ENCODE results near the gene ONECUT3.
A peak's percentile ranks its signal among the peaks of the same experiment; 100 is the strongest.
"Not testable (repeated sequence)": the region's sequence is repeated elsewhere in the genome, so short reads cannot be mapped to it uniquely, and the experiment has no call there.

The ONECUT3 gene

GRCh38 chr19:1752757-1753728 is at the start of gene ONECUT3:
Gene ONECUT3, plus strand, starts transcription at chr19:1753506. Its CDS starts 157 bp downstream, at chr19:1753663.
- Histone ChIP-seq H3K36me3 (ENCODE audit: control insufficient read depth, insufficient read depth, low read length) (no peaks in the 10 kb centered on the region), H3K9ac (ENCODE audit: low read depth, low read length) (no peak within 1 kb of the TSS), H3K4me3 (ENCODE audit: low read depth, low read length) (peak within 1 kb of the TSS; percentile 18), H3K4me1 (ENCODE audit: control insufficient read depth, insufficient read depth, low read length) (no peaks in the 10 kb centered on the region), H3K27me3 (ENCODE audit: control insufficient read depth, insufficient read depth, low read length) (peaks cover 88% of the 10 kb centered on the region), H3K9me3 (ENCODE audit: control insufficient read depth, insufficient read depth, low read length) (no peaks in the 10 kb centered on the region)

- Histone ChIP-seq H3K36me3 (ENCODE audit: control insufficient read depth, insufficient read depth, low read length) (no peaks in the 10 kb centered on the region), H3K27me3 (ENCODE audit: control insufficient read depth, insufficient read depth, low read length) (peaks cover 8% of the 10 kb centered on the region), H3K4me3 (ENCODE audit: low read depth, low read length) (no peak overlapping the region), H3K9ac (ENCODE audit: low read depth, low read length) (no peak overlapping the region), H3K9me3 (ENCODE audit: control insufficient read depth, insufficient read depth, low read length) (no peaks in the 10 kb centered on the region), H3K4me1 (ENCODE audit: control insufficient read depth, insufficient read depth, low read length) (no peaks in the 10 kb centered on the region)
Observed at GRCh38 chr19:1704339-1704738, 49.0 kb upstream of the ONECUT3 start.

GRCh38 chr19:1705367-1705766 is 47.9 kb upstream of the ONECUT3 start:
- peaks cover 8% of the 10 kb centered on the region for H3K27me3 ChIP-seq (ENCODE audit: control insufficient read depth, insufficient read depth, low read length)
- no peak overlapping the region for H3K9ac ChIP-seq (ENCODE audit: low read depth, low read length)
- H3K9me3 ChIP-seq (ENCODE audit: control insufficient read depth, insufficient read depth, low read length), result no peaks in the 10 kb centered on the region
- H3K36me3 ChIP-seq (ENCODE audit: control insufficient read depth, insufficient read depth, low read length), result no peaks in the 10 kb centered on the region
- H3K4me1 ChIP-seq (ENCODE audit: control insufficient read depth, insufficient read depth, low read length), result no peaks in the 10 kb centered on the region
- no peak overlapping the region for H3K4me3 ChIP-seq (ENCODE audit: low read depth, low read length)

DNA sequence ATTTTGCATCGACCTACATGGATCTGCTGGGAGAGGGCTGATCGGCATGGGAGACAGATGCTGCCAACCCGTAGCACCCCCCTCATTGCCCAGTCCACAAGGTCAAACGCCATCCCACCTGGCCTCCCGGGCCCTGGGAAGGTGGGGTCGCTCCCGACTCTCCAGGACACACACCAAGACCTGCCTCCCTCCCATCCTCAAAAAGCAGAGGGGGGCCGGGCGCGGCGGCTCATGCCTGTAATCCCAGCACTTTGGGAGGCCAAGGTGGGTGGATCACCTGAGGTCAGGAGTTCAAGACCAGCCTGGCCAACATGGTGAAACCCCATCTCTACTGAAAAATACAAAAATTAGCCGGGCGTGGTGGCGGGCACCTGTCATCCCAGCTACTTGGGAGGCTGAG is 46.7 kb upstream of the ONECUT3 start:
- H3K4me3 ChIP-seq (ENCODE audit: low read depth, low read length); H3K36me3 ChIP-seq (ENCODE audit: control insufficient read depth, insufficient read depth, low read length); H3K9ac ChIP-seq (ENCODE audit: low read depth, low read length); H3K4me1 ChIP-seq (ENCODE audit: control insufficient read depth, insufficient read depth, low read length); H3K27me3 ChIP-seq (ENCODE audit: control insufficient read depth, insufficient read depth, low read length); H3K9me3 ChIP-seq (ENCODE audit: control insufficient read depth, insufficient read depth, low read length): not testable (repeated sequence)

DNA sequence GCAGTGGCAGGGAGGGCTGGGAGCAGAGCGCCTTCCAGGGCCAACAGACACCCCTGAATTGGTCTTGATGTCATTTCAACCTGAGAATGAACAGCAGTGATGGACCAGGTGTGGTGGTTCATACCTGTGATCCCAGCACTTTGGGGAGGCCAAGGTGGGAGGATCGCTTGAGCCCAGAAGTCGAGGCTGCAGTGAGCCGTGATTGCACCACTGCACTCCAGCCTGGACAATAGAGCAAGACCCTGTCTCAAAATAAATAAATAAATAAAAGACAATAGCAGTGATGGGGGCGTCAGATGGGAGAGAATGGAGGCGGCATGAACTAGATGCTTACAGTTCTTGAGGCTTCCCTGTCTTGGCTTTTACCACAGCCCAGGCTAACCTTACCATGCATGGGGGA is 46.1 kb upstream of the ONECUT3 start:
- H3K4me1 ChIP-seq (ENCODE audit: control insufficient read depth, insufficient read depth, low read length), result no peaks in the 10 kb centered on the region
- H3K36me3 ChIP-seq (ENCODE audit: control insufficient read depth, insufficient read depth, low read length), result no peaks in the 10 kb centered on the region
- no peak overlapping the region for H3K9ac ChIP-seq (ENCODE audit: low read depth, low read length)
- H3K4me3 ChIP-seq (ENCODE audit: low read depth, low read length), result no peak overlapping the region
- H3K27me3 ChIP-seq (ENCODE audit: control insufficient read depth, insufficient read depth, low read length), result peaks cover 4% of the 10 kb centered on the region
- H3K9me3 ChIP-seq (ENCODE audit: control insufficient read depth, insufficient read depth, low read length), result no peaks in the 10 kb centered on the region

DNA sequence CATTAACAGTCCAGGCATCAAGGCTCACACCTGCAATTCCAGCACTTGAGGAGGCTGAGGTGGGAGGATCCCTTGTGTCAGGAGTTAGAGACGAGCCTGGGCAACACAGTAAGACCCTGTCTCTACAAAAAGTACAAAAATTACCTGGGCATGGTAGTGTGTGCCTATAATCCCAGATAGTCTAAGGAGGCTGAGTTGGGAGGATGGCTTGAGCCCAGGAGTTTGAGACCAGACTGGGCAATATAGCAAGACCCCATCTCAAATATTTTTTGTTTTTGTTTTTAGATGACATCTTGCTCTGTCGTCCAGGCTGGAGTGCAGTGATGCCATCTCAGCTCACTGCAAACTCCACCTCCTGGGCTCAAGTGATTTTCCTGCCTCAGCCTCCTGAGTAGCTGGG is 40.1 kb upstream of the ONECUT3 start:
- H3K9ac ChIP-seq (ENCODE audit: low read depth, low read length), result no peak overlapping the region
- peaks cover 19% of the 10 kb centered on the region for H3K27me3 ChIP-seq (ENCODE audit: control insufficient read depth, insufficient read depth, low read length)
- no peaks in the 10 kb centered on the region for H3K9me3 ChIP-seq (ENCODE audit: control insufficient read depth, insufficient read depth, low read length)
- H3K4me3 ChIP-seq (ENCODE audit: low read depth, low read length), result no peak overlapping the region
- no peaks in the 10 kb centered on the region for H3K36me3 ChIP-seq (ENCODE audit: control insufficient read depth, insufficient read depth, low read length)
- no peaks in the 10 kb centered on the region for H3K4me1 ChIP-seq (ENCODE audit: control insufficient read depth, insufficient read depth, low read length)

- no peaks in the 10 kb centered on the region for H3K36me3 ChIP-seq (ENCODE audit: control insufficient read depth, insufficient read depth, low read length)
- H3K4me3 ChIP-seq (ENCODE audit: low read depth, low read length), result no peak overlapping the region
- no peaks in the 10 kb centered on the region for H3K4me1 ChIP-seq (ENCODE audit: control insufficient read depth, insufficient read depth, low read length)
- peaks cover 31% of the 10 kb centered on the region for H3K27me3 ChIP-seq (ENCODE audit: control insufficient read depth, insufficient read depth, low read length)
- no peak overlapping the region for H3K9ac ChIP-seq (ENCODE audit: low read depth, low read length)
- H3K9me3 ChIP-seq (ENCODE audit: control insufficient read depth, insufficient read depth, low read length), result no peaks in the 10 kb centered on the region
Observed at GRCh38 chr19:1715540-1715939, 37.8 kb upstream of the ONECUT3 start.

DNA sequence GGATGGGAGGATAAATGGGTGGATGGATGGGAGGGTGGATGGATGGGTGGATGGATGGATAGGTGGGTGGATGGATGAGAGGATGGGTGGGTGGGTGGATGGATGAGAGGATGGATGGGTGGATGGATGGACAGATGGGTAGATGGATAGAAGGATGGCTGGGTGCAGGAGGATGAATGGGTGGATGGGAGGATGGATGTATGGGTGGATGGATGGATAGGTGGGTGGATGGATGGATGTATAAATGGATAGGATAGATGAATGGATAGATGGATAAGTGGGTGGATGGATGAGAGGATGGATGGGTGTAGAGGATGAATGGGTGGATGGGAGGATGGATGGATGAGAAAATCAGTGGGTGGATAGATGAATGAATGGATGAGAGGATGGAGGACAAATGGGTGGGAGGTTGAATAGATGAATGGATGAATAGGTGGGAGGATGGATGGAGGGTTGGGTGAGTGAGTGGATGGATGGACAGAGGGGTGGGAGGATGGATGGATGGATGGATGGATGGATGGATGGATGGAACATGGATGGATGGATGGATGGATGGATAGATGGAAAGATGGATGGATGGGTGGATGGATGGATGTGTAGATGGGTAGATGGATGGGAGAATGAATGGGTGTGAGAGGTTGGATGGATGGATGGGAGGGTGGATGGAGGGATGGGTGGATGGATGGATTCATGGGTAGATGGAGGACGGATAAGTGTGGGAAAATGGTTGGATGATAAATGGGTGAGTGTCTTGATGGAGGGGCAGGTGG is 35.9 kb upstream of the ONECUT3 start:
- H3K4me1 ChIP-seq (ENCODE audit: control insufficient read depth, insufficient read depth, low read length), result no peaks in the 10 kb centered on the region
- H3K9me3 ChIP-seq (ENCODE audit: control insufficient read depth, insufficient read depth, low read length), result no peaks in the 10 kb centered on the region
- H3K36me3 ChIP-seq (ENCODE audit: control insufficient read depth, insufficient read depth, low read length), result no peaks in the 10 kb centered on the region
- no peak overlapping the region for H3K4me3 ChIP-seq (ENCODE audit: low read depth, low read length)
- no peak overlapping the region for H3K9ac ChIP-seq (ENCODE audit: low read depth, low read length)
- peaks cover 35% of the 10 kb centered on the region for H3K27me3 ChIP-seq (ENCODE audit: control insufficient read depth, insufficient read depth, low read length)

DNA sequence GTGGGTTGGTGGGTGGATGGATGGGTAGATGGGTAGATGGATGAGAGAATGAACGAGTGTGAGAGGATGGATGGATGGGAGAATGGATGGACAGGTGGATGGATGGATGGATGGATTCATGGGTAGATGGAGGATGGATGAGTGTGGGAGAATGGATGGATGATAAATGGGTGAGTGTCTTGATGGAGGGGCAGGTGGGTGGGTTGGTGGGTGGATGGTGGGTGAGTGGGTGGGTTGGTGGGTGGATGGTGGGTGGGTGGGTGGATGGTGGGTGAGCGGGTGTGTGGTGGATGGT is 35.4 kb upstream of the ONECUT3 start:
- no peak overlapping the region for H3K4me3 ChIP-seq (ENCODE audit: low read depth, low read length)
- no peaks in the 10 kb centered on the region for H3K36me3 ChIP-seq (ENCODE audit: control insufficient read depth, insufficient read depth, low read length)
- H3K27me3 ChIP-seq (ENCODE audit: control insufficient read depth, insufficient read depth, low read length), result peaks cover 38% of the 10 kb centered on the region
- H3K9me3 ChIP-seq (ENCODE audit: control insufficient read depth, insufficient read depth, low read length), result no peaks in the 10 kb centered on the region
- no peaks in the 10 kb centered on the region for H3K4me1 ChIP-seq (ENCODE audit: control insufficient read depth, insufficient read depth, low read length)
- H3K9ac ChIP-seq (ENCODE audit: low read depth, low read length), result no peak overlapping the region

DNA sequence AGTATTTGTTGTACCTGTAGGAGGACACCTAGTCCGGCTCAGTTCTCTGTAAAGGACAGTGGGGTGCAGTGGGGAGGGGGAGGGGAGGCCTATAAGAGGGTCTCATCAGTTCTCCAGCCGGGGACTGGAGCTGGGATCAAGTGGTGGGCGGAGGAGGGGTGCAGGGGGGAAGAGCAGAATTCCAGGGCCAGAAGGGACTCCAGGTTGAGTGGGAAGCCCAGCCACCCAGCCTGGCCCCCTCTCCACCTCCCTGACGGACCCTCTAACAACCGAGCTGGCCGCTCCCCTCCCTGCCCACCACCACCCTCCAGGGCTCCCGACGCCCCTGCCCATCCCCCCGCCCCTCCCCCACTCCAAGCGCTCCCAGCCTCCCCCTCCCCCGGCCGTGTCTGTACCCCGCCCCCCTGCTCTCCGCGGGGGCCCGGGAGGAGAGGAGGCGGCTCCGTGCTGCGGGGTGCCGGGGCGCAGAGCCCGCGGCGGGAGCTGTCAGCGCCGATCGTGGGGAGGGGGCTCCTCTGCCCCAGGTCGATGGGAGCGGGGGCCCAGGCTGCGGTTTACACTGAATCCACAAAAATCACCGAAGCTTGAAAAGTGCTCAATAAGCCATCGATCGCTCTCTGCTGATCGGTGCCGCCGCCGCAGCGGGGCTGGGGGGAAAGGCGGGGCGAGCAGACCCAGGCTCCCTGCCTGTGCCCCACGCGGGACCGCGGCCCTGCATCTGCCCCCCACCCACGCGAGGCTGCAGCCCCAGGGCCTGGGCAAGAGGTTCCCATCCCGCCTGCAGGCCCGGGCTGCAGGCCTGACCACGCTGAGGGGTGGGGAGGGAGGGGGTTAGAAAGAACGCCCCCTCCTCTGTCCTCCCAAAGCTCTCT is 34.6 kb upstream of the ONECUT3 start:
- no peaks in the 10 kb centered on the region for H3K36me3 ChIP-seq (ENCODE audit: control insufficient read depth, insufficient read depth, low read length)
- H3K4me1 ChIP-seq (ENCODE audit: control insufficient read depth, insufficient read depth, low read length), result no peaks in the 10 kb centered on the region
- H3K27me3 ChIP-seq (ENCODE audit: control insufficient read depth, insufficient read depth, low read length), result peaks cover 38% of the 10 kb centered on the region
- H3K9me3 ChIP-seq (ENCODE audit: control insufficient read depth, insufficient read depth, low read length), result no peaks in the 10 kb centered on the region
- H3K4me3 ChIP-seq (ENCODE audit: low read depth, low read length), result peak overlapping the region; percentile 48
- H3K9ac ChIP-seq (ENCODE audit: low read depth, low read length), result no peak overlapping the region

- H3K4me1 ChIP-seq (ENCODE audit: control insufficient read depth, insufficient read depth, low read length), result no peaks in the 10 kb centered on the region
- H3K9ac ChIP-seq (ENCODE audit: low read depth, low read length), result no peak overlapping the region
- no peak overlapping the region for H3K4me3 ChIP-seq (ENCODE audit: low read depth, low read length)
- H3K27me3 ChIP-seq (ENCODE audit: control insufficient read depth, insufficient read depth, low read length), result peaks cover 38% of the 10 kb centered on the region
- H3K36me3 ChIP-seq (ENCODE audit: control insufficient read depth, insufficient read depth, low read length), result no peaks in the 10 kb centered on the region
- H3K9me3 ChIP-seq (ENCODE audit: control insufficient read depth, insufficient read depth, low read length), result no peaks in the 10 kb centered on the region
Observed at GRCh38 chr19:1719519-1719918, 33.8 kb upstream of the ONECUT3 start.
